Rectal smooth muscle tissue (tissue), 1 donor: ENCODE measurements around the gene CDH13.

ENCODE experiments used
- H3K27ac ChIP-seq: one replicate; pipeline ENCODE4 v1.7.0; 2013; ENCODE audit warnings: low read depth, low read length, inconsistent platforms
- H3K27me3 ChIP-seq: one replicate; pipeline ENCODE4 v1.7.0; 2013; ENCODE audit warnings: low read length; ENCODE audit not compliant: control insufficient read depth, insufficient read depth
- H3K36me3 ChIP-seq: one replicate; pipeline ENCODE4 v1.7.0; 2013; ENCODE audit warnings: low read length; ENCODE audit not compliant: control insufficient read depth, insufficient read depth
- H3K4me1 ChIP-seq: one replicate; pipeline ENCODE4 v1.7.0; 2013; ENCODE audit warnings: low read length; ENCODE audit not compliant: control insufficient read depth, insufficient read depth
- H3K4me3 ChIP-seq: one replicate; pipeline ENCODE4 v1.7.0; 2013; ENCODE audit warnings: low read length
- H3K9ac ChIP-seq: one replicate; pipeline ENCODE4 v1.7.0; 2013; ENCODE audit warnings: low read length

The CDH13 gene

GRCh38 chr16:82657786-82658185 lies 31.0 kb downstream of the CDH13 start:
- H3K27ac ChIP-seq, result no peak overlapping the region
- no peak overlapping the region for H3K4me3 ChIP-seq
- H3K36me3 ChIP-seq, result no peaks in the 10 kb centered on the region
- no peaks in the 10 kb centered on the region for H3K4me1 ChIP-seq
- H3K27me3 ChIP-seq, result no peaks in the 10 kb centered on the region
- no peak overlapping the region for H3K9ac ChIP-seq

GRCh38 chr16:82658796-82659195 lies 32.0 kb downstream of the CDH13 start:
- no peaks in the 10 kb centered on the region for H3K27me3 ChIP-seq
- no peaks in the 10 kb centered on the region for H3K4me1 ChIP-seq
- H3K9ac ChIP-seq, result no peak overlapping the region
- no peak overlapping the region for H3K27ac ChIP-seq
- no peaks in the 10 kb centered on the region for H3K36me3 ChIP-seq
- no peak overlapping the region for H3K4me3 ChIP-seq

GRCh38 chr16:82660075-82660645 lies 33.4 kb downstream of the CDH13 start:
- Histone ChIP-seq H3K36me3 (no peaks in the 10 kb centered on the region), H3K27me3 (no peaks in the 10 kb centered on the region), H3K4me3 (no peak overlapping the region), H3K4me1 (no peaks in the 10 kb centered on the region), H3K27ac (no peak overlapping the region), H3K9ac (no peak overlapping the region)

- Histone ChIP-seq H3K9ac (no peak overlapping the region), H3K36me3 (no peaks in the 10 kb centered on the region), H3K27ac (no peak overlapping the region), H3K4me1 (no peaks in the 10 kb centered on the region), H3K4me3 (no peak overlapping the region), H3K27me3 (no peaks in the 10 kb centered on the region)
Observed at GRCh38 chr16:82660966-82661365, 34.2 kb downstream of the CDH13 start.

DNA sequence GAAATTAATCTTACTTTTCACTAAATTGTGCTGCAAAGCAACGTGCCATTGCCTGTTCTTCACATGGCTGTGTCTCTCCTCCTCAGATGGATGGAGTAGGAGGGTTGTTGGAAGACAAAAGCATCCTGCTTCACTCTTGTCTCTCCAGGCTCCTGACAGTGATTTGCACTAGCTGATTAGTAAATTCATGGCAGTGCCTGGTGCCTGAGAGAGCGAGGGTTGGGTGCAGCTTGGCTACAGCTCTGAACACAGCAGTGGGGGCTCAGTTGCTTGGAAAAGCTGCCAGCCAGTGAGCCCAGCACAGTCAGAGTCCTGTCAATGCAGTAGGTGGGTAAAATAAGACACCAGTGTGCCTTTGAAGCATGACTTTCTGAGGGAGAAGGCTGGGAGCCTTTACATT lies 37.4 kb downstream of the CDH13 start:
- Histone ChIP-seq H3K4me1 (no peaks in the 10 kb centered on the region), H3K4me3 (no peak overlapping the region), H3K27ac (no peak overlapping the region), H3K36me3 (no peaks in the 10 kb centered on the region), H3K27me3 (no peaks in the 10 kb centered on the region), H3K9ac (no peak overlapping the region)

DNA sequence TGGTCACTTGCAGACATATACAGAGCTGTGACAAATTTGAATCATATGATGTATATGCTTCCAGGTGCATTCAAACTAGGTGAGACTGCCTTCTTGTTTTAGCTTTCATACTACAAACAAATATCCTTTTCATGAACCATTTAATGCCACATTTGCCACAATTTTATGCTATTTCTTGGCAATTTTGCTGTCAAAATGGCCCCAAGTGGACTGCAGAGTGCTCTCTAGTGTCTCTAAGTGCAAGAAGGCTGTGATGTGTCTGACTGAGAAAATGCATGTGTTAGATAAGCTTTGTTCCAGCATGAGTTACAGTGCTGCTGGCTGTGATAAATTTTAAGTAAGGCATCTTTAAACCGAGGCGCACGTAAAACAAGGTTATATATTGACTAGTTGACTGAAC lies 38.3 kb downstream of the CDH13 start:
- Histone ChIP-seq H3K4me1 (no peaks in the 10 kb centered on the region), H3K36me3 (no peaks in the 10 kb centered on the region), H3K4me3 (no peak overlapping the region), H3K9ac (no peak overlapping the region), H3K27me3 (no peaks in the 10 kb centered on the region), H3K27ac (no peak overlapping the region)

- no peaks in the 10 kb centered on the region for H3K27me3 ChIP-seq
- H3K4me3 ChIP-seq, result no peak overlapping the region
- H3K36me3 ChIP-seq, result no peaks in the 10 kb centered on the region
- H3K4me1 ChIP-seq, result no peaks in the 10 kb centered on the region
- H3K9ac ChIP-seq, result no peak overlapping the region
- no peak overlapping the region for H3K27ac ChIP-seq
Observed at GRCh38 chr16:82667437-82667836, 40.7 kb downstream of the CDH13 start.

DNA sequence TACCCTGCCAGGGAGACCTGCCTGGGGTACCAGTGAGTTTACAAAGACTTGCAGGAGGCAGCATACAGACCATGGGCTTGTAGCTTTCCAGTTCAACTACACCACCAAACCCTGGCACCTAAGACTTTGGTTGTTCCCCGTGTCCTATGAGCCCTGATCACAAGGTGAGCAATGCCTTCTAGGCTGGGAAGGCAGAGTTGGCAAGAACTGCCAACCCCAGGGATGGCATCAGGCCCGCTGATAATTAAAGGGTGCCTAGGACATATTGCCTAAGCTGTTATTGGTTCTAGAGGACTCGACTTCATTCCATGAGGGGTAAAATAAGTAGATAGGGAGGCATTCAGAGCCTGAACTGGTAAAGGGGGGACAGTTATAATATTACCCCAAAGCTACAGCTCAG lies 41.3 kb downstream of the CDH13 start:
- H3K4me3 ChIP-seq, result no peak overlapping the region
- H3K4me1 ChIP-seq, result no peaks in the 10 kb centered on the region
- H3K36me3 ChIP-seq, result no peaks in the 10 kb centered on the region
- no peak overlapping the region for H3K9ac ChIP-seq
- H3K27ac ChIP-seq, result no peak overlapping the region
- H3K27me3 ChIP-seq, result no peaks in the 10 kb centered on the region

DNA sequence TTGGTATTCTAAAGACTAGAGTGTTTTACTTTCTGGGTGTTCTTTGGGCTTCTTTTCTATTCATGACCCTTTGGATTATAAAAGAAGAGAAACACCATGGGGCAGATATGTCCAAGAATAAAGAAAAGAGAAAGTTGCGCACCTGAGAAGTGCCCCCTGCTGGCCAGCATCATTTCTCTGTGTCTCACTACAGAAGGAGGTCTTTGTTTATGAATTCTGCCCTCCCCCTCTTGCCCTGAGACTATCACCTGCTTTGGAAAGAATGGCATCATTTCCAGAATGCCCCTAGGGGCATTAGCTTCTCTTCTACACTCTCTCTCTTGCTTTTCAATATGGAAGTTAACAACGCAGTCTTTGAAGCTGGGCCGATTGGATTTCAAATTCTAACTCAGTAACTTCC lies 45.0 kb downstream of the CDH13 start:
- no peak overlapping the region for H3K9ac ChIP-seq
- no peak overlapping the region for H3K4me3 ChIP-seq
- H3K36me3 ChIP-seq, result no peaks in the 10 kb centered on the region
- no peaks in the 10 kb centered on the region for H3K4me1 ChIP-seq
- H3K27ac ChIP-seq, result no peak overlapping the region
- no peaks in the 10 kb centered on the region for H3K27me3 ChIP-seq

GRCh38 chr16:82672676-82673075 lies 45.9 kb downstream of the CDH13 start:
- Histone ChIP-seq H3K27ac (no peak overlapping the region), H3K4me1 (no peaks in the 10 kb centered on the region), H3K4me3 (no peak overlapping the region), H3K36me3 (no peaks in the 10 kb centered on the region), H3K9ac (no peak overlapping the region), H3K27me3 (no peaks in the 10 kb centered on the region)

DNA sequence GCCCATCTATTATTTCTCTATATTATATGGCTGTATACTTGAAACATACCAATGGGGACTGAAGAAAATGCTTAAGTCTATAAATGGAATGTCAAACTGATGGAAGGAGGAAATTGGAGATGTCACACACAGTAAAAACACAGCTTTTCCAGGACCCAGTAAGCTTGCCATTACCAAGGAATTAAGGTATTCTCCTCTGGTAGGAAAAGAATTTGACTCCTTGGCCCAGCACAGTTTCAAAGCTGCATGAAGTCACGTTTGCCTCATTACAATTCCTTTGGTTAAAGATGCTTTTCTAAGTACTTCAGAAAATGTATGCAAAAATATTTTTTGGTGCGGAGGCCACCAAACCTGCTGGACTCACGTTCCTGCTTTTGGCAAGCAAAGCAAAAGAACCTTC lies 48.5 kb downstream of the CDH13 start:
- no peaks in the 10 kb centered on the region for H3K36me3 ChIP-seq
- no peaks in the 10 kb centered on the region for H3K4me1 ChIP-seq
- no peak overlapping the region for H3K9ac ChIP-seq
- no peak overlapping the region for H3K27ac ChIP-seq
- no peaks in the 10 kb centered on the region for H3K27me3 ChIP-seq
- no peak overlapping the region for H3K4me3 ChIP-seq

- Histone ChIP-seq H3K27me3 (no peaks in the 10 kb centered on the region), H3K36me3 (no peaks in the 10 kb centered on the region), H3K9ac (no peak overlapping the region), H3K4me1 (no peaks in the 10 kb centered on the region), H3K4me3 (no peak overlapping the region), H3K27ac (no peak overlapping the region)
Observed at GRCh38 chr16:82681592-82681991, 54.8 kb downstream of the CDH13 start.

DNA sequence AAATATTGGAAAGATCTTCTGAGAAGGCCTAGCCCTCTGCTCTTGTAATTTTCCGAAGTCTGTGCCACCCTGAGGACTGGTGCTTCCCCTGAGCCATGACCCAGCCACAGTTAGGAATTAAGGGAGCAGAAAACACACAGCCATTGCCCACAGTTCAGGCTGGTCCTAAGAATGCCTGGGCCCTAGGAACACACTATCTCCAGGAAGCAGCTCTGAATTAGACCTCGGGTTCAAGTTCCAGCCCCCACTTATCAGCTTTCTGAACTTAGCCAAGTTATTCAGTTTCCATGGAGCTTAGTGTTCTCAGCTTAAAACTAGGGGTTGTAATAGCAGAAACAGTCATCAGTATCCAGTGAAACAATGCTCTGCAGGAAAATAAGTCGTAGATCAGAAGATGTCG lies 56.0 kb downstream of the CDH13 start:
- no peaks in the 10 kb centered on the region for H3K4me1 ChIP-seq
- H3K36me3 ChIP-seq, result no peaks in the 10 kb centered on the region
- no peak overlapping the region for H3K27ac ChIP-seq
- no peaks in the 10 kb centered on the region for H3K27me3 ChIP-seq
- H3K9ac ChIP-seq, result no peak overlapping the region
- no peak overlapping the region for H3K4me3 ChIP-seq
